Progenitor cell of endocrine pancreas (in vitro differentiated cells): ENCODE measurements around the gene NAT8L. TPM values are rescaled to one million over a fixed set of nuclear protein-coding genes. Genes with fewer than 3 reads are reported as not detected.

ENCODE experiments used
- DNase-seq: peaks from one replicate; pipeline ENCODE4 v3.0.0; 2021; ENCODE audit warnings: low spot score; ENCODE audit not compliant: unreplicated experiment
- H3K27ac Mint-ChIP-seq: 2 replicates; pipeline ENCODE4 v1.8.0; 2021; ENCODE audit warnings: mild to moderate bottlenecking, moderate library complexity, mixed read lengths
- H3K27me3 Mint-ChIP-seq: 2 replicates; pipeline ENCODE4 v1.8.0; 2021; ENCODE audit warnings: mixed read lengths
- H3K36me3 Mint-ChIP-seq: 2 replicates; pipeline ENCODE4 v1.8.0; 2022; ENCODE audit warnings: mixed read lengths; ENCODE audit not compliant: insufficient read depth
- H3K4me1 Mint-ChIP-seq: 2 replicates; pipeline ENCODE4 v1.8.0; 2021; ENCODE audit warnings: low read depth, mixed read lengths
- H3K4me3 Mint-ChIP-seq: 2 replicates; pipeline ENCODE4 v1.8.0; 2021; ENCODE audit warnings: low read depth, mild to moderate bottlenecking, moderate library complexity, mixed read lengths
- H3K9me3 Mint-ChIP-seq: 2 replicates; pipeline ENCODE4 v1.8.0; 2021; ENCODE audit warnings: low read depth, mixed read lengths
- CTCF ChIP-seq: fragments of 200-600 bp; sonication (generic); IDR thresholded peaks from one replicate; pipeline ENCODE4 v1.5.0; 2021; ENCODE audit warnings: antibody characterized with exemption, mild to moderate bottlenecking; ENCODE audit not compliant: unreplicated experiment
- total RNA-seq: library from RNA; stranded (reverse); gene quantifications from 2 replicates; pipeline ENCODE4 v1.2.1, GENCODE V29; 2021

Gene NAT8L
- total RNA-seq, 1 donor from 2014 or later, result 20.7 TPM

- no peaks in the 10 kb centered on the region for H3K36me3 Mint-ChIP-seq
- no peak for DNase-seq
- H3K4me1 Mint-ChIP-seq, result no peaks in the 10 kb centered on the region
- H3K4me3 Mint-ChIP-seq, result peak overlapping the region; percentile 70
- peaks cover 18% of the 10 kb centered on the region for H3K27me3 Mint-ChIP-seq
- TF ChIP-seq CTCF, result no peak
- no peaks in the 10 kb centered on the region for H3K9me3 Mint-ChIP-seq
- H3K27ac Mint-ChIP-seq, result no peak overlapping the region
Measured at GRCh38 chr4:2043396-2044118, 15.6 kb upstream of the NAT8L start.

GRCh38 chr4:2044119-2044485, 15.0 kb upstream of the NAT8L start:
- peak overlapping the region; percentile 16 for H3K4me3 Mint-ChIP-seq
- no peak overlapping the region for H3K27ac Mint-ChIP-seq
- no peaks in the 10 kb centered on the region for H3K36me3 Mint-ChIP-seq
- DNase-seq, result no peak
- no peaks in the 10 kb centered on the region for H3K9me3 Mint-ChIP-seq
- H3K4me1 Mint-ChIP-seq, result no peaks in the 10 kb centered on the region
- TF ChIP-seq CTCF, result no peak
- H3K27me3 Mint-ChIP-seq, result peaks cover 13% of the 10 kb centered on the region

GRCh38 chr4:2044542-2045517, 14.3 kb upstream of the NAT8L start:
- Mint-ChIP-seq H3K9me3 (no peaks in the 10 kb centered on the region), H3K4me3 (no peak overlapping the region), H3K27me3 (peaks cover 7% of the 10 kb centered on the region), H3K4me1 (no peaks in the 10 kb centered on the region), H3K27ac (peak overlapping the region; percentile 67), H3K36me3 (peaks cover 2% of the 10 kb centered on the region)
- no peak for TF ChIP-seq CTCF
- no peak for DNase-seq

- DNase-seq, result no peak
- TF ChIP-seq CTCF, result no peak
- H3K4me3 Mint-ChIP-seq, result no peak overlapping the region
- H3K27ac Mint-ChIP-seq, result no peak overlapping the region
- H3K9me3 Mint-ChIP-seq, result no peaks in the 10 kb centered on the region
- H3K4me1 Mint-ChIP-seq, result no peaks in the 10 kb centered on the region
- H3K27me3 Mint-ChIP-seq, result peaks cover 3% of the 10 kb centered on the region
- peaks cover 2% of the 10 kb centered on the region for H3K36me3 Mint-ChIP-seq
Measured at GRCh38 chr4:2045518-2045951, 13.6 kb upstream of the NAT8L start.
